H1 (cell line): Measurements from ENCODE around the gene E2F2. TPM values are rescaled to one million over a fixed set of nuclear protein-coding genes. Genes with fewer than 3 reads are reported as not detected.

Source experiments
- CBX5 ChIP-seq: fragments of 300-800, 300-1000 bp; sonication (generic); IDR thresholded peaks from 2 replicates; pipeline ENCODE4 v1.7.1; 2016; ENCODE audit warnings: antibody characterized with exemption, low read length, low read depth
- CHD2 ChIP-seq: IDR thresholded peaks from 2 replicates; pipeline ENCODE4 v1.6.1; 2012; ENCODE audit warnings: low read length, improper control_type of control experiment
- RBBP5 ChIP-seq: IDR thresholded peaks from 2 replicates; pipeline ENCODE4 v1.7.1; 2012; ENCODE audit warnings: low read depth, mild to moderate bottlenecking, inconsistent platforms, low read length, moderate library complexity, borderline replicate concordance
- SIX5 ChIP-seq: IDR thresholded peaks from 2 replicates; pipeline ENCODE4 v1.6.1; 2011; ENCODE audit warnings: mild to moderate bottlenecking, low read depth, low read length
- polyA plus RNA-seq, 7 experiments: library from polyadenylated mRNA; depleted of rRNA in 3 of 7; stranded (reverse) in 5 of 7; unstranded in 2 of 7; fragments of >200 nt in 5 of 7; fragments of 200-250 nt in 2 of 7; gene quantifications; 1 replicate in 5 of 7; 2 replicates in 1 of 7; 4 replicates in 1 of 7; pipeline versions ENCODE4 v1.2.1 to v1.2.3, GENCODE V29; 2011 to 2013; ENCODE audit warnings: missing spikeins in 2 of 7, mixed read lengths in 2 of 7
- total RNA-seq: library from RNA; stranded (reverse); fragmentation: NEBNext Ultra II Directional; extraction: Animal tissue kit (Norgen Biotek cat#: 25700); gene quantifications from 2 replicates; pipeline ENCODE4 v1.2.1, GENCODE V29; 2021
- TF ChIP-seq, protein P1 (sequence below): IDR thresholded peaks from 2 replicates; pipeline ENCODE4 v1.6.1; 2011; ENCODE audit warnings: low read length, improper control_type of control experiment
- TF ChIP-seq, protein P2 (sequence below): fragments of 300-600 bp; sonication (generic); IDR thresholded peaks from 2 replicates; pipeline ENCODE4 v1.7.1; 2012; ENCODE audit warnings: low read length, moderate library complexity, mild to moderate bottlenecking, inconsistent platforms; ENCODE audit not compliant: insufficient replicate concordance
- TF ChIP-seq, protein P3 (sequence below): IDR thresholded peaks from 2 replicates; pipeline ENCODE4 v1.6.1; 2012; ENCODE audit warnings: low read length, inconsistent platforms

The E2F2 gene
- total and polyA plus RNA-seq, 2 of the 8 experiments (the other 6 are each of a cell fraction or from before 2014, with no cell fraction given), result 1.8 to 7.0 TPM

DNA sequence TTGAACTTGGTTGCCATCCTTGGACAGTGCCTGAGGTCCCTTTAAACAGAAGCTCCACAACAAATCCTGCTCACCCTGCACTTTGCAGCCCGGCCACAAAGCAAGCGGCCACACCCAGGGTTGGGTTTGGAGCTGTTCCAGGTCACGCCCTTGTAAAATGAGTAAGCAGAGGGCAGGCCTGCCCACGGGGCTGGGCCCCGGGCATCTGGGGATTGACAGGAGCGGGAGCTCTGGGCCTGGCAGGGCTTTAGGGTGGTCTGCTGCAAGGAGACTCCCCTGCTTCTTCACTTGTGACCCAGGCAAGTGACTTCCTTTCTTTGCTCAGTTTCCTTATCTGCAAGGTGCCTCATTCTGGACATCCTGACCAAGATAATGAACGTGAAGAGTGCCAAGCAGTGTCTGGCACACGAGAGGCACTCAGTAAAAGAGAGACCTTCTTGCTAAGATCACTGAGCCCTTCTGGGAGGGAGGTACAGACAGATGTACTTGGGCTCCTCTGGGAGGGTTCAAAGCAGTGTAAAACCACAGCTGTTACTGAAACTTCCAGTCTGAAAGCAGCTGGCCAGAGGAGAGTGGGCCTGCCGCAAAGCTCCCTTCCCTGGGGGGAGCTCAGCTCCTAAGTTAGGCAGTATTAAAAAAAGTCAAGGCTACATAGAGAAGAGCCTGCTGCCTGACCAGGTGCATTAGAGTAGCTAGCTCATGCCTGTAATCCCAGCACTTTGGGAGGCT lies 2.6 kb downstream of the E2F2 start (continued):
- TF ChIP-seq, protein P1, sequence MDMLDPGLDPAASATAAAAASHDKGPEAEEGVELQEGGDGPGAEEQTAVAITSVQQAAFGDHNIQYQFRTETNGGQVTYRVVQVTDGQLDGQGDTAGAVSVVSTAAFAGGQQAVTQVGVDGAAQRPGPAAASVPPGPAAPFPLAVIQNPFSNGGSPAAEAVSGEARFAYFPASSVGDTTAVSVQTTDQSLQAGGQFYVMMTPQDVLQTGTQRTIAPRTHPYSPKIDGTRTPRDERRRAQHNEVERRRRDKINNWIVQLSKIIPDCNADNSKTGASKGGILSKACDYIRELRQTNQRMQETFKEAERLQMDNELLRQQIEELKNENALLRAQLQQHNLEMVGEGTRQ, result no peak
- TF ChIP-seq RBBP5, result no peak
- TF ChIP-seq, protein P2, sequence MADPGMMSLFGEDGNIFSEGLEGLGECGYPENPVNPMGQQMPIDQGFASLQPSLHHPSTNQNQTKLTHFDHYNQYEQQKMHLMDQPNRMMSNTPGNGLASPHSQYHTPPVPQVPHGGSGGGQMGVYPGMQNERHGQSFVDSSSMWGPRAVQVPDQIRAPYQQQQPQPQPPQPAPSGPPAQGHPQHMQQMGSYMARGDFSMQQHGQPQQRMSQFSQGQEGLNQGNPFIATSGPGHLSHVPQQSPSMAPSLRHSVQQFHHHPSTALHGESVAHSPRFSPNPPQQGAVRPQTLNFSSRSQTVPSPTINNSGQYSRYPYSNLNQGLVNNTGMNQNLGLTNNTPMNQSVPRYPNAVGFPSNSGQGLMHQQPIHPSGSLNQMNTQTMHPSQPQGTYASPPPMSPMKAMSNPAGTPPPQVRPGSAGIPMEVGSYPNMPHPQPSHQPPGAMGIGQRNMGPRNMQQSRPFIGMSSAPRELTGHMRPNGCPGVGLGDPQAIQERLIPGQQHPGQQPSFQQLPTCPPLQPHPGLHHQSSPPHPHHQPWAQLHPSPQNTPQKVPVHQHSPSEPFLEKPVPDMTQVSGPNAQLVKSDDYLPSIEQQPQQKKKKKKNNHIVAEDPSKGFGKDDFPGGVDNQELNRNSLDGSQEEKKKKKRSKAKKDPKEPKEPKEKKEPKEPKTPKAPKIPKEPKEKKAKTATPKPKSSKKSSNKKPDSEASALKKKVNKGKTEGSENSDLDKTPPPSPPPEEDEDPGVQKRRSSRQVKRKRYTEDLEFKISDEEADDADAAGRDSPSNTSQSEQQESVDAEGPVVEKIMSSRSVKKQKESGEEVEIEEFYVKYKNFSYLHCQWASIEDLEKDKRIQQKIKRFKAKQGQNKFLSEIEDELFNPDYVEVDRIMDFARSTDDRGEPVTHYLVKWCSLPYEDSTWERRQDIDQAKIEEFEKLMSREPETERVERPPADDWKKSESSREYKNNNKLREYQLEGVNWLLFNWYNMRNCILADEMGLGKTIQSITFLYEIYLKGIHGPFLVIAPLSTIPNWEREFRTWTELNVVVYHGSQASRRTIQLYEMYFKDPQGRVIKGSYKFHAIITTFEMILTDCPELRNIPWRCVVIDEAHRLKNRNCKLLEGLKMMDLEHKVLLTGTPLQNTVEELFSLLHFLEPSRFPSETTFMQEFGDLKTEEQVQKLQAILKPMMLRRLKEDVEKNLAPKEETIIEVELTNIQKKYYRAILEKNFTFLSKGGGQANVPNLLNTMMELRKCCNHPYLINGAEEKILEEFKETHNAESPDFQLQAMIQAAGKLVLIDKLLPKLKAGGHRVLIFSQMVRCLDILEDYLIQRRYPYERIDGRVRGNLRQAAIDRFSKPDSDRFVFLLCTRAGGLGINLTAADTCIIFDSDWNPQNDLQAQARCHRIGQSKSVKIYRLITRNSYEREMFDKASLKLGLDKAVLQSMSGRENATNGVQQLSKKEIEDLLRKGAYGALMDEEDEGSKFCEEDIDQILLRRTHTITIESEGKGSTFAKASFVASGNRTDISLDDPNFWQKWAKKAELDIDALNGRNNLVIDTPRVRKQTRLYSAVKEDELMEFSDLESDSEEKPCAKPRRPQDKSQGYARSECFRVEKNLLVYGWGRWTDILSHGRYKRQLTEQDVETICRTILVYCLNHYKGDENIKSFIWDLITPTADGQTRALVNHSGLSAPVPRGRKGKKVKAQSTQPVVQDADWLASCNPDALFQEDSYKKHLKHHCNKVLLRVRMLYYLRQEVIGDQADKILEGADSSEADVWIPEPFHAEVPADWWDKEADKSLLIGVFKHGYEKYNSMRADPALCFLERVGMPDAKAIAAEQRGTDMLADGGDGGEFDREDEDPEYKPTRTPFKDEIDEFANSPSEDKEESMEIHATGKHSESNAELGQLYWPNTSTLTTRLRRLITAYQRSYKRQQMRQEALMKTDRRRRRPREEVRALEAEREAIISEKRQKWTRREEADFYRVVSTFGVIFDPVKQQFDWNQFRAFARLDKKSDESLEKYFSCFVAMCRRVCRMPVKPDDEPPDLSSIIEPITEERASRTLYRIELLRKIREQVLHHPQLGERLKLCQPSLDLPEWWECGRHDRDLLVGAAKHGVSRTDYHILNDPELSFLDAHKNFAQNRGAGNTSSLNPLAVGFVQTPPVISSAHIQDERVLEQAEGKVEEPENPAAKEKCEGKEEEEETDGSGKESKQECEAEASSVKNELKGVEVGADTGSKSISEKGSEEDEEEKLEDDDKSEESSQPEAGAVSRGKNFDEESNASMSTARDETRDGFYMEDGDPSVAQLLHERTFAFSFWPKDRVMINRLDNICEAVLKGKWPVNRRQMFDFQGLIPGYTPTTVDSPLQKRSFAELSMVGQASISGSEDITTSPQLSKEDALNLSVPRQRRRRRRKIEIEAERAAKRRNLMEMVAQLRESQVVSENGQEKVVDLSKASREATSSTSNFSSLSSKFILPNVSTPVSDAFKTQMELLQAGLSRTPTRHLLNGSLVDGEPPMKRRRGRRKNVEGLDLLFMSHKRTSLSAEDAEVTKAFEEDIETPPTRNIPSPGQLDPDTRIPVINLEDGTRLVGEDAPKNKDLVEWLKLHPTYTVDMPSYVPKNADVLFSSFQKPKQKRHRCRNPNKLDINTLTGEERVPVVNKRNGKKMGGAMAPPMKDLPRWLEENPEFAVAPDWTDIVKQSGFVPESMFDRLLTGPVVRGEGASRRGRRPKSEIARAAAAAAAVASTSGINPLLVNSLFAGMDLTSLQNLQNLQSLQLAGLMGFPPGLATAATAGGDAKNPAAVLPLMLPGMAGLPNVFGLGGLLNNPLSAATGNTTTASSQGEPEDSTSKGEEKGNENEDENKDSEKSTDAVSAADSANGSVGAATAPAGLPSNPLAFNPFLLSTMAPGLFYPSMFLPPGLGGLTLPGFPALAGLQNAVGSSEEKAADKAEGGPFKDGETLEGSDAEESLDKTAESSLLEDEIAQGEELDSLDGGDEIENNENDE, result no peak
- no peak for TF ChIP-seq CHD2
- TF ChIP-seq SIX5, result no peak
- TF ChIP-seq CBX5, result no peak
- TF ChIP-seq, protein P3, sequence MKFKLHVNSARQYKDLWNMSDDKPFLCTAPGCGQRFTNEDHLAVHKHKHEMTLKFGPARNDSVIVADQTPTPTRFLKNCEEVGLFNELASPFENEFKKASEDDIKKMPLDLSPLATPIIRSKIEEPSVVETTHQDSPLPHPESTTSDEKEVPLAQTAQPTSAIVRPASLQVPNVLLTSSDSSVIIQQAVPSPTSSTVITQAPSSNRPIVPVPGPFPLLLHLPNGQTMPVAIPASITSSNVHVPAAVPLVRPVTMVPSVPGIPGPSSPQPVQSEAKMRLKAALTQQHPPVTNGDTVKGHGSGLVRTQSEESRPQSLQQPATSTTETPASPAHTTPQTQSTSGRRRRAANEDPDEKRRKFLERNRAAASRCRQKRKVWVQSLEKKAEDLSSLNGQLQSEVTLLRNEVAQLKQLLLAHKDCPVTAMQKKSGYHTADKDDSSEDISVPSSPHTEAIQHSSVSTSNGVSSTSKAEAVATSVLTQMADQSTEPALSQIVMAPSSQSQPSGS, result no peak
